NOMO-1 treated with dmso at 0.1 percent for 144 hours (cell line): ENCODE data around the gene NFX1.
"Not testable (repeated sequence)": the region's sequence is repeated elsewhere in the genome, so short reads cannot be mapped to it uniquely, and the experiment has no call there.

Experiments used
- DNase-seq: peaks from one replicate; lab custom pipeline; 2025; ENCODE audit not compliant: unreplicated experiment; lab: John Stamatoyannopoulos, UW

The NFX1 gene

GRCh38 chr9:33385979-33386640 is 95.8 kb downstream of the NFX1 start:
- not testable (repeated sequence) for DNase-seq

- not testable (repeated sequence) for DNase-seq
These were observed 96.3 kb downstream of the NFX1 start for GRCh38 chr9:33386641-33386996.

GRCh38 chr9:33386998-33387397 is 96.7 kb downstream of the NFX1 start:
- DNase-seq, result not testable (repeated sequence)

GRCh38 chr9:33388110-33388994 is 98.0 kb downstream of the NFX1 start:
- no peak for DNase-seq

- not testable (repeated sequence) for DNase-seq
These were observed 100.9 kb downstream of the NFX1 start for GRCh38 chr9:33391111-33391771.

GRCh38 chr9:33392591-33393021 is 102.3 kb downstream of the NFX1 start:
- not testable (repeated sequence) for DNase-seq

- no peak for DNase-seq
These were observed 103.3 kb downstream of the NFX1 start for GRCh38 chr9:33393581-33393980.

GRCh38 chr9:33393986-33394385 is 103.7 kb downstream of the NFX1 start:
- DNase-seq, result not testable (repeated sequence)

GRCh38 chr9:33395159-33395879 is 105.0 kb downstream of the NFX1 start:
- not testable (repeated sequence) for DNase-seq

GRCh38 chr9:33397801-33398200 is 107.5 kb downstream of the NFX1 start:
- DNase-seq, result not testable (repeated sequence)

GRCh38 chr9:33399047-33399446 is 108.7 kb downstream of the NFX1 start:
- DNase-seq, result not testable (repeated sequence)

GRCh38 chr9:33401809-33402208 is 111.5 kb downstream of the NFX1 start:
- not testable (repeated sequence) for DNase-seq

GRCh38 chr9:33402371-33402770 is 112.1 kb downstream of the NFX1 start, which contains the start of gene AQP7:
Gene AQP7 (minus strand): TSS chr9:33402568. CDS start chr9:33401262, 1,306 bp downstream.
- DNase-seq, result not testable (repeated sequence)

- no peak for DNase-seq
These were observed 113.8 kb downstream of the NFX1 start for GRCh38 chr9:33403941-33404787.

- DNase-seq, result no peak
These were observed 114.6 kb downstream of the NFX1 start for GRCh38 chr9:33404788-33405362.

- no peak for DNase-seq
These were observed 116.7 kb downstream of the NFX1 start for GRCh38 chr9:33407061-33407460.

- DNase-seq, result no peak
These were observed 117.8 kb downstream of the NFX1 start for GRCh38 chr9:33408087-33408486.

- no peak for DNase-seq
These were observed 124.0 kb downstream of the NFX1 start for GRCh38 chr9:33414268-33414667.

GRCh38 chr9:33414889-33415500 is 124.7 kb downstream of the NFX1 start:
- DNase-seq, result no peak
